ENCODE results near the gene ADISSP. TPM values are rescaled to one million over a fixed set of nuclear protein-coding genes. Genes with fewer than 3 reads are reported as not detected.
A peak's percentile ranks its signal among the peaks of the same experiment; 100 is the strongest.

Gene ADISSP
- total RNA-seq = 17.2 and 23.5 TPM in 2 replicates
- 17.0 and 44.3 TPM in 2 replicates for polyA plus RNA-seq
- 28.8 and 87.6 TPM in 2 replicates for polyA plus RNA-seq (2012)
- 33.0 and 127 TPM in 2 replicates for polyA minus RNA-seq (ENCODE audit: low replicate concordance)

DNA sequence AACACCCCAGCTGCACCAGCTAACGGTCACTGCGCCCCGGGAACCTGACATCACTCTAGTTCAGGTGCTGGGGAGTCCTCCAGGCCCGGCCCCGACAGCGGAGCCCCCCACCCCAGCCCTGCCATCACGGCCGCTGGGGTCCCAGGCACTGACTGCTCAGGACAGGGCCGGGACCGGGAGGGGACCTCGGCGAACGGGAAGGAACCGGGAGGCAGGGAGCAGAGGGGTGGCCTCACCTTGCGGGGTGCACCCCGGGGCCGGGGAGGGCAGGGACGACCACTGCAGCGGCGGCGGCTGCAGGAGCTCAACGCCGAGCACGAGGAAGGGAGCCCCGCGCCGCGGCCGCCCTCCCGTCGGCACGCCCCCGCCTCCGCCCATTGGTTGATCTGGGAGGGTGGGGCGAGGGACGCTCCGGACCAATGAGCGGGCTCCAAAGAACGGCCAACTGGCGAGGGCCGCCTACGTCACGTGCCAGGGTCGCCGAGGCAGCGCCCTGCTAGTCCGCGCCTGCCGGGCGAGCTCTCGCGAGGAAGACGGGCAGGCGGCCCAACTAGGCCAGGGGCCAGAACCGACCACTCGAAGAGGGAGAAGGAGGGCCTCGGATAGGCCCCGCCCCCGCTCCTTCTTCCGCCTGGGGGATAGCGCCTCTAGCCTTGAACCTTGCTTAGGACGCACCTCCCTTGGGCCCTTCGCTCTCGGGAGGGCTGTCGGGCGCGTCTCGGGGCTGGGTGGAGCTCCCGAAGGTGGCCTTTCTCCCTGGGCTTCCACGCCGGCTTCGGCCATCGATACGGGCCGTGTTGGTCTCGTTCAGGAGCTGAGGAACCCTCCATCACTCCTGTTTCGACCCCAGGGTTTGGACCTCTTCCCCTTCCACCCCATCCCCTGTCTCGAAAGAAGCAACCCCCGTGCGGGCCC is at the start of gene ADISSP:
Gene ADISSP (minus strand): TSS at position 327 of the 915 bp plus-strand sequence. CDS start 7,653 bp downstream, outside the sequence.
- Histone ChIP-seq H3K4me3 (replicated peaks in 1 of 4; ENCODE audit: control extremely low read depth in 1 of 4, insufficient read depth in 1 of 4, low read depth in 3 of 4, low read length in 4 of 4) (peak within 1 kb of the TSS; percentile 76 to 87 (median 83)), H3K36me3 (ENCODE audit: control insufficient read depth, insufficient read depth, low read length) (no peaks in the 10 kb centered on the region), H4K20me1 (ENCODE audit: control insufficient read depth, extremely low read depth, insufficient read depth, low read length) (no peaks in the 10 kb centered on the region), H2AFZ (ENCODE audit: low read length) (peak within 1 kb of the TSS; percentile 72), H3K4me2 (ENCODE audit: extremely low read depth, insufficient read depth, low read length) (peak within 1 kb of the TSS; percentile 93), H3K9me3 (ENCODE audit: control insufficient read depth, insufficient read depth, low read depth, low read length) (no peaks in the 10 kb centered on the region), H3K4me1 (ENCODE audit: control insufficient read depth, extremely low read depth, insufficient read depth, low read length) (peaks cover 10% of the 10 kb centered on the region), H3K9ac (ENCODE audit: insufficient read depth, low read length) (peak within 1 kb of the TSS; percentile 84), H3K27me3 (ENCODE audit: control insufficient read depth, insufficient read depth, low read length) (no peaks in the 10 kb centered on the region), H3K27ac (ENCODE audit: insufficient read depth, low read length) (peak within 1 kb of the TSS; percentile 98), H3K79me2 (ENCODE audit: control insufficient read depth, insufficient read depth, low read length) (peaks cover 8% of the 10 kb centered on the region)
- peak; percentile 96 to 98 for DNase-seq (ENCODE audit: low read depth in 2 of 2)
- no peak for TF ChIP-seq EZH2 (IDR thresholded peaks at IDR 0.05; ENCODE audit: low read length, missing control alignments)
- TF ChIP-seq, protein P1, sequence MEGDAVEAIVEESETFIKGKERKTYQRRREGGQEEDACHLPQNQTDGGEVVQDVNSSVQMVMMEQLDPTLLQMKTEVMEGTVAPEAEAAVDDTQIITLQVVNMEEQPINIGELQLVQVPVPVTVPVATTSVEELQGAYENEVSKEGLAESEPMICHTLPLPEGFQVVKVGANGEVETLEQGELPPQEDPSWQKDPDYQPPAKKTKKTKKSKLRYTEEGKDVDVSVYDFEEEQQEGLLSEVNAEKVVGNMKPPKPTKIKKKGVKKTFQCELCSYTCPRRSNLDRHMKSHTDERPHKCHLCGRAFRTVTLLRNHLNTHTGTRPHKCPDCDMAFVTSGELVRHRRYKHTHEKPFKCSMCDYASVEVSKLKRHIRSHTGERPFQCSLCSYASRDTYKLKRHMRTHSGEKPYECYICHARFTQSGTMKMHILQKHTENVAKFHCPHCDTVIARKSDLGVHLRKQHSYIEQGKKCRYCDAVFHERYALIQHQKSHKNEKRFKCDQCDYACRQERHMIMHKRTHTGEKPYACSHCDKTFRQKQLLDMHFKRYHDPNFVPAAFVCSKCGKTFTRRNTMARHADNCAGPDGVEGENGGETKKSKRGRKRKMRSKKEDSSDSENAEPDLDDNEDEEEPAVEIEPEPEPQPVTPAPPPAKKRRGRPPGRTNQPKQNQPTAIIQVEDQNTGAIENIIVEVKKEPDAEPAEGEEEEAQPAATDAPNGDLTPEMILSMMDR (conservative IDR thresholded peaks at IDR 0.05 in 1 of 2, IDR thresholded peaks at IDR 0.05 in 1 of 2; ENCODE audit: low read depth in 1 of 2, low read length in 2 of 2) = peak in 1 of 2 donors; percentile 17

DNA sequence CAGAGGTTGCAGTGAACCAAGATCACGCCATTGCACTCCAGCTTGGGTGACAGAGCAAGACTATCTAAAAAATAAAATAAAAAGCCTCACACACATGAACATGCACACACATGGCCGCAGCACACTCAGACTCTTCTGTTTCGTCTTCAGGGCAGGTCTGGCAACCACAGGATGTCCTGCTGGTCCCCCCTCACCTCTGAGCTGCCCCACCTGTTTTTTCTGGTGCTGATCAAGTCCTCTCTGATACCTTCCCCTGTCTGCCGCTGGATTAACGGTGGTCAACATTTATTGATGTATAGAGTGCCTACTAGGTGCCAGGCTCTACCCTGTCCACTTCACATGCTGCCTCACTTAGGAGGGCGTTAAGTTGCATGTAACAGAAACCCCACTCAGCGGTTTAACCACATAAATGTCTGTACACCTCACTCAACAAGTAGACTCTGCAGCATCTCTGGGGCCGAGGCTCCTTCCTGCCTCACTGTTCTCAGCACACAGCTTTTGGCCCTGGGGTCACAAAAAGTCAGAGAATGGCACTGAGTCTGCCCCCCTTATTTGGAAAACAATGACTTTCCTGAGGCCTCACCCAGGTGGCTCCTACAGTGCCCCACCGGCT is 48.3 kb upstream of the ADISSP start:
- no peak for DNase-seq (ENCODE audit: low read depth in 2 of 2)
- Histone ChIP-seq H3K27ac (ENCODE audit: insufficient read depth, low read length) (no peak overlapping the region), H3K36me3 (ENCODE audit: control insufficient read depth, insufficient read depth, low read length) (no peaks in the 10 kb centered on the region), H3K79me2 (ENCODE audit: control insufficient read depth, insufficient read depth, low read length) (peaks cover 1% of the 10 kb centered on the region), H3K27me3 (ENCODE audit: control insufficient read depth, insufficient read depth, low read length) (no peaks in the 10 kb centered on the region), H3K4me2 (ENCODE audit: extremely low read depth, insufficient read depth, low read length) (no peak overlapping the region), H3K9ac (ENCODE audit: insufficient read depth, low read length) (no peak overlapping the region), H3K4me1 (ENCODE audit: control insufficient read depth, extremely low read depth, insufficient read depth, low read length) (peaks cover 22% of the 10 kb centered on the region), H3K4me3 (replicated peaks in 1 of 4; ENCODE audit: control extremely low read depth in 1 of 4, insufficient read depth in 1 of 4, low read depth in 3 of 4, low read length in 4 of 4) (no peak overlapping the region), H3K9me3 (ENCODE audit: control insufficient read depth, insufficient read depth, low read depth, low read length) (no peaks in the 10 kb centered on the region), H4K20me1 (ENCODE audit: control insufficient read depth, extremely low read depth, insufficient read depth, low read length) (no peaks in the 10 kb centered on the region), H2AFZ (ENCODE audit: low read length) (no peak overlapping the region)
- no peak for TF ChIP-seq EZH2 (IDR thresholded peaks at IDR 0.05; ENCODE audit: low read length, missing control alignments)
- TF ChIP-seq, protein P1 (conservative IDR thresholded peaks at IDR 0.05 in 1 of 2, IDR thresholded peaks at IDR 0.05 in 1 of 2; ENCODE audit: low read depth in 1 of 2, low read length in 2 of 2) = no peak

DNA sequence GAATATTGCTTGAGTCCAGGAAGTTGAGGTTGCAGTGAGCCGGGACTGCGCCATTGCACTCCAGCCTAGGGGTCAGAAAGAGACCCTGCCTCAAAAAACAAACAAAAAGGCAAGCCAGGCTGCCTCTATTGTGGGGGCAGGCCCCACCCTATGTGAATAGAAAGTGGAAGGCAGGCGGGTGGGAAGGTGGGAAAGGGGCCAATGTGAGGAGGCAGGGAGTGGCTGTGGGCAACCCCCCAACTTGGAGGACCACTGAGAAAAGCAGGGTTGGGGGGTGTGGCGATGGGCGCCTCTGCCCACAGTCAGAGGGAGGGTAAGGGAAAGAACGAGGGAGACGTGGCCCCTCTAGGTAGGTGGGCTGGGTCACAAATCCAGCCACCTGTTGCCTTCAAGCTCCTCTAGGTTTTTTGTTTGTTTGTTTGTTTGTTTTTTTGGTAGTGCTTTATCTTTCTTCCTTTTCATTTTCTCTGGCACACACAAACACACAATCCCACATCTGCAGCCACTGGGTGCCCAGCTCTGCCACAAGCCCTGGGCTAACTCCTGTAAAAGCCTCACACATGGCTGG is 47.5 kb upstream of the ADISSP start:
- Histone ChIP-seq H3K27ac (ENCODE audit: insufficient read depth, low read length) (no peak overlapping the region), H3K4me2 (ENCODE audit: extremely low read depth, insufficient read depth, low read length) (no peak overlapping the region), H3K27me3 (ENCODE audit: control insufficient read depth, insufficient read depth, low read length) (no peaks in the 10 kb centered on the region), H3K9ac (ENCODE audit: insufficient read depth, low read length) (no peak overlapping the region), H3K79me2 (ENCODE audit: control insufficient read depth, insufficient read depth, low read length) (peaks cover 3% of the 10 kb centered on the region), H3K9me3 (ENCODE audit: control insufficient read depth, insufficient read depth, low read depth, low read length) (no peaks in the 10 kb centered on the region), H3K36me3 (ENCODE audit: control insufficient read depth, insufficient read depth, low read length) (no peaks in the 10 kb centered on the region), H2AFZ (ENCODE audit: low read length) (no peak overlapping the region), H3K4me1 (ENCODE audit: control insufficient read depth, extremely low read depth, insufficient read depth, low read length) (peaks cover 28% of the 10 kb centered on the region), H4K20me1 (ENCODE audit: control insufficient read depth, extremely low read depth, insufficient read depth, low read length) (no peaks in the 10 kb centered on the region), H3K4me3 (replicated peaks in 1 of 4; ENCODE audit: control extremely low read depth in 1 of 4, insufficient read depth in 1 of 4, low read depth in 3 of 4, low read length in 4 of 4) (no peak overlapping the region)
- DNase-seq (ENCODE audit: low read depth in 2 of 2) = no peak
- TF ChIP-seq, protein P1 (conservative IDR thresholded peaks at IDR 0.05 in 1 of 2, IDR thresholded peaks at IDR 0.05 in 1 of 2; ENCODE audit: low read depth in 1 of 2, low read length in 2 of 2) = no peak
- no peak for TF ChIP-seq EZH2 (IDR thresholded peaks at IDR 0.05; ENCODE audit: low read length, missing control alignments)
